Astrocyte (in vitro differentiated cells and primary cell): ENCODE measurements around the gene NOSTRIN.

Experiments
- EZH2 ChIP-seq: IDR thresholded peaks from 2 replicates; pipeline ENCODE4 v1.6.1; 2012; ENCODE audit warnings: mild to moderate bottlenecking, low read length, inconsistent platforms; ENCODE audit not compliant: insufficient read depth
- TF ChIP-seq, protein P1 (sequence below): IDR thresholded peaks from 2 replicates; pipeline ENCODE4 v1.5.1; 2011; ENCODE audit warnings: low read depth, mild to moderate bottlenecking, inconsistent platforms, low read length, moderate library complexity; ENCODE audit not compliant: insufficient read depth

- TF ChIP-seq, protein P1, sequence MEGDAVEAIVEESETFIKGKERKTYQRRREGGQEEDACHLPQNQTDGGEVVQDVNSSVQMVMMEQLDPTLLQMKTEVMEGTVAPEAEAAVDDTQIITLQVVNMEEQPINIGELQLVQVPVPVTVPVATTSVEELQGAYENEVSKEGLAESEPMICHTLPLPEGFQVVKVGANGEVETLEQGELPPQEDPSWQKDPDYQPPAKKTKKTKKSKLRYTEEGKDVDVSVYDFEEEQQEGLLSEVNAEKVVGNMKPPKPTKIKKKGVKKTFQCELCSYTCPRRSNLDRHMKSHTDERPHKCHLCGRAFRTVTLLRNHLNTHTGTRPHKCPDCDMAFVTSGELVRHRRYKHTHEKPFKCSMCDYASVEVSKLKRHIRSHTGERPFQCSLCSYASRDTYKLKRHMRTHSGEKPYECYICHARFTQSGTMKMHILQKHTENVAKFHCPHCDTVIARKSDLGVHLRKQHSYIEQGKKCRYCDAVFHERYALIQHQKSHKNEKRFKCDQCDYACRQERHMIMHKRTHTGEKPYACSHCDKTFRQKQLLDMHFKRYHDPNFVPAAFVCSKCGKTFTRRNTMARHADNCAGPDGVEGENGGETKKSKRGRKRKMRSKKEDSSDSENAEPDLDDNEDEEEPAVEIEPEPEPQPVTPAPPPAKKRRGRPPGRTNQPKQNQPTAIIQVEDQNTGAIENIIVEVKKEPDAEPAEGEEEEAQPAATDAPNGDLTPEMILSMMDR = no peak
- TF ChIP-seq EZH2 = no peak
Measured at GRCh38 chr2:168912466-168912865, 110.0 kb downstream of the NOSTRIN start.
